Coronary artery (tissue), 2 donors: Measurements from ENCODE around the gene KIN.

ENCODE experiments used
- DNase-seq: peaks from one replicate; pipeline ENCODE4 v3.0.0-alpha.2; 2017; ENCODE audit warnings: low spot score
- H3K27ac ChIP-seq, 2 donors: fragments of 200-600 bp; sonication (generic); one replicate each; pipeline ENCODE4 v1.5.1; 2016 to 2019
- H3K4me3 ChIP-seq: fragments of 200-600 bp; sonication (generic); 2 replicates; pipeline ENCODE4 v1.5.1; 2016; ENCODE audit warnings: mild to moderate bottlenecking, moderate library complexity
- CTCF ChIP-seq: fragments of 200-600 bp; sonication (generic); IDR thresholded peaks from one replicate; pipeline ENCODE4 v1.5.1; 2019; ENCODE audit warnings: antibody characterized with exemption

Gene KIN

GRCh38 chr10:7811000-7811399 lies 23.2 kb upstream of the KIN start:
- DNase-seq: no peak
- Histone ChIP-seq H3K4me3 (no peak overlapping the region), H3K27ac (no peak overlapping the region)
- TF ChIP-seq CTCF: no peak

GRCh38 chr10:7810443-7810842 lies 22.6 kb upstream of the KIN start:
- no peak overlapping the region for H3K4me3 ChIP-seq
- TF ChIP-seq CTCF: no peak
- no peak for DNase-seq
- no peak overlapping the region for H3K27ac ChIP-seq

- Histone ChIP-seq H3K27ac (no peak overlapping the region), H3K4me3 (no peak overlapping the region)
- no peak for TF ChIP-seq CTCF
- no peak for DNase-seq
Measured at GRCh38 chr10:7808686-7809267, 21.0 kb upstream of the KIN start.

- Histone ChIP-seq H3K27ac (no peak overlapping the region), H3K4me3 (no peak overlapping the region)
- TF ChIP-seq CTCF: no peak
- no peak for DNase-seq
Measured at GRCh38 chr10:7804741-7805140, 16.9 kb upstream of the KIN start.

- no peak for TF ChIP-seq CTCF
- no peak overlapping the region for H3K27ac ChIP-seq
- DNase-seq: no peak
- H3K4me3 ChIP-seq: no peak overlapping the region
Measured at GRCh38 chr10:7804216-7804615, 16.4 kb upstream of the KIN start.

- H3K4me3 ChIP-seq: no peak overlapping the region
- H3K27ac ChIP-seq: no peak overlapping the region
- DNase-seq: no peak
- TF ChIP-seq CTCF: no peak
Measured at GRCh38 chr10:7802606-7803005, 14.8 kb upstream of the KIN start.

GRCh38 chr10:7797582-7797981 lies 9.8 kb upstream of the KIN start:
- TF ChIP-seq CTCF: no peak
- peak overlapping the region in 1 of 2 donors; percentile 15 for H3K27ac ChIP-seq
- no peak overlapping the region for H3K4me3 ChIP-seq
- no peak for DNase-seq
